ENCODE data around the gene RHBDD3.

RHBDD3 gene

GRCh38 chr22:29215012-29215860 lies 52.5 kb downstream of the RHBDD3 start:
- Histone ChIP-seq H3K9ac (ENCODE audit: low read depth, low read length, poor library complexity) (no peak overlapping the region), H3K14ac (ENCODE audit: low read length) (no peak overlapping the region), H3K27ac (replicated peaks; ENCODE audit: low read length) (no peak overlapping the region), H4K8ac (ENCODE audit: low read depth, low read length) (no peak overlapping the region), H2BK12ac (ENCODE audit: low read length) (no peak overlapping the region), H4K91ac (ENCODE audit: low read depth, low read length, poor library complexity) (no peak overlapping the region), H3K4me3 (ENCODE audit: low read length in 2 of 2) (no peak overlapping the region), H3K36me3 (replicated peaks in 1 of 2; ENCODE audit: control insufficient read depth in 2 of 2, insufficient read depth in 2 of 2, low read length in 2 of 2) (peaks cover 2 to 46% of the 10 kb centered on the region in 2 donors), H2AFZ (ENCODE audit: low read length) (no peak overlapping the region), H3K18ac (ENCODE audit: low read length) (peak overlapping the region; percentile 21), H2BK120ac (ENCODE audit: low read depth, low read length) (no peak overlapping the region), H3K4me2 (ENCODE audit: insufficient read depth, low read length, poor library complexity, severe bottlenecking) (no peak overlapping the region), H2BK15ac (ENCODE audit: low read length) (no peak overlapping the region), H3K4me1 (ENCODE audit: control insufficient read depth in 2 of 2, insufficient read depth in 1 of 2, low read depth in 1 of 2, low read length in 2 of 2) (peaks cover 5 to 25% of the 10 kb centered on the region in 2 donors), H3K4ac (ENCODE audit: low read length) (no peak overlapping the region), H3K27me3 (ENCODE audit: control insufficient read depth in 3 of 3, insufficient read depth in 3 of 3, low read depth in 1 of 3, low read length in 3 of 3) (peaks cover 0 to 3% (median 0%) of the 10 kb centered on the region in 3 experiments), H3K9me3 (replicated peaks in 1 of 2; ENCODE audit: control insufficient read depth in 2 of 2, insufficient read depth in 1 of 2, low read depth in 1 of 2, low read length in 2 of 2) (peaks cover 0 to 3% of the 10 kb centered on the region in 2 donors), H3K23ac (ENCODE audit: low read depth, low read length, poor library complexity) (no peak overlapping the region), H3K79me1 (ENCODE audit: low read depth, low read length) (peaks cover 7% of the 10 kb centered on the region), H2BK5ac (ENCODE audit: low read length) (no peak overlapping the region), H2AK5ac (ENCODE audit: low read depth, low read length) (no peak overlapping the region)
- WGBS, 2 donors (ENCODE audit: extremely low coverage in 2 of 2, insufficient read length in 2 of 2, insufficient replicate concordance in 1 of 2), result no CpG with 5 or more reads among the region's 14 CpGs
- no peak for DNase-seq (ENCODE audit: low spot score)

- Histone ChIP-seq H2BK15ac (ENCODE audit: low read length) (no peak overlapping the region), H4K91ac (ENCODE audit: low read depth, low read length, poor library complexity) (no peak overlapping the region), H3K79me1 (ENCODE audit: low read depth, low read length) (peaks cover 7% of the 10 kb centered on the region), H3K27ac (replicated peaks; ENCODE audit: low read length) (no peak overlapping the region), H3K18ac (ENCODE audit: low read length) (peak overlapping the region; percentile 48), H2BK120ac (ENCODE audit: low read depth, low read length) (peak overlapping the region; percentile 47), H3K4me1 (ENCODE audit: control insufficient read depth in 2 of 2, insufficient read depth in 1 of 2, low read depth in 1 of 2, low read length in 2 of 2) (peaks cover 11 to 29% of the 10 kb centered on the region in 2 donors), H3K4me2 (ENCODE audit: insufficient read depth, low read length, poor library complexity, severe bottlenecking) (no peak overlapping the region), H2BK12ac (ENCODE audit: low read length) (no peak overlapping the region), H3K27me3 (ENCODE audit: control insufficient read depth in 3 of 3, insufficient read depth in 3 of 3, low read depth in 1 of 3, low read length in 3 of 3) (peaks cover 0 to 3% (median 0%) of the 10 kb centered on the region in 3 experiments), H3K4me3 (ENCODE audit: low read length in 2 of 2) (no peak overlapping the region), H3K14ac (ENCODE audit: low read length) (no peak overlapping the region), H3K9me3 (replicated peaks in 1 of 2; ENCODE audit: control insufficient read depth in 2 of 2, insufficient read depth in 1 of 2, low read depth in 1 of 2, low read length in 2 of 2) (peaks cover 0 to 3% of the 10 kb centered on the region in 2 donors), H4K8ac (ENCODE audit: low read depth, low read length) (no peak overlapping the region), H3K4ac (ENCODE audit: low read length) (no peak overlapping the region), H3K9ac (ENCODE audit: low read depth, low read length, poor library complexity) (peak overlapping the region; percentile 38), H2AK5ac (ENCODE audit: low read depth, low read length) (no peak overlapping the region), H3K23ac (ENCODE audit: low read depth, low read length, poor library complexity) (peak overlapping the region; percentile 19), H2BK5ac (ENCODE audit: low read length) (no peak overlapping the region), H2AFZ (ENCODE audit: low read length) (no peak overlapping the region), H3K36me3 (replicated peaks in 1 of 2; ENCODE audit: control insufficient read depth in 2 of 2, insufficient read depth in 2 of 2, low read length in 2 of 2) (peaks cover 2 to 42% of the 10 kb centered on the region in 2 donors)
- DNase-seq (ENCODE audit: low spot score), result no peak
- no CpG with 5 or more reads among the region's 6 CpGs for WGBS, 2 donors (ENCODE audit: extremely low coverage in 2 of 2, insufficient read length in 2 of 2, insufficient replicate concordance in 1 of 2)
Observed at GRCh38 chr22:29214232-29214631, 53.5 kb downstream of the RHBDD3 start.

- no peak for DNase-seq (ENCODE audit: low spot score)
- H3K4me1 ChIP-seq (ENCODE audit: control insufficient read depth in 2 of 2, insufficient read depth in 1 of 2, low read depth in 1 of 2, low read length in 2 of 2), result peaks cover 14 to 28% of the 10 kb centered on the region in 2 donors
- H3K79me1 ChIP-seq (ENCODE audit: low read depth, low read length), result peaks cover 7% of the 10 kb centered on the region
Observed at GRCh38 chr22:29213493-29213892, 54.3 kb downstream of the RHBDD3 start.

GRCh38 chr22:29212743-29213142 lies 55.0 kb downstream of the RHBDD3 start:
- no peak overlapping the region for H3K4ac ChIP-seq (ENCODE audit: low read length)
- H3K14ac ChIP-seq (ENCODE audit: low read length), result no peak overlapping the region
- peaks cover 0 to 3% (median 0%) of the 10 kb centered on the region in 3 experiments for H3K27me3 ChIP-seq (ENCODE audit: control insufficient read depth in 3 of 3, insufficient read depth in 3 of 3, low read depth in 1 of 3, low read length in 3 of 3)
- H3K9ac ChIP-seq (ENCODE audit: low read depth, low read length, poor library complexity), result no peak overlapping the region
- H2BK15ac ChIP-seq (ENCODE audit: low read length), result no peak overlapping the region
- WGBS, 2 donors (ENCODE audit: extremely low coverage in 2 of 2, insufficient read length in 2 of 2, insufficient replicate concordance in 1 of 2), result no CpG with 5 or more reads among the region's 11 CpGs
- no peak overlapping the region for H3K27ac ChIP-seq (replicated peaks; ENCODE audit: low read length)
- H3K79me1 ChIP-seq (ENCODE audit: low read depth, low read length), result peaks cover 7% of the 10 kb centered on the region
- H3K18ac ChIP-seq (ENCODE audit: low read length), result no peak overlapping the region
- no peak overlapping the region for H2AK5ac ChIP-seq (ENCODE audit: low read depth, low read length)
- no peak overlapping the region for H2BK120ac ChIP-seq (ENCODE audit: low read depth, low read length)
- H3K23ac ChIP-seq (ENCODE audit: low read depth, low read length, poor library complexity), result no peak overlapping the region
- peaks cover 0 to 3% of the 10 kb centered on the region in 2 donors for H3K9me3 ChIP-seq (replicated peaks in 1 of 2; ENCODE audit: control insufficient read depth in 2 of 2, insufficient read depth in 1 of 2, low read depth in 1 of 2, low read length in 2 of 2)
- no peak overlapping the region for H2BK5ac ChIP-seq (ENCODE audit: low read length)
- no peak overlapping the region for H3K4me2 ChIP-seq (ENCODE audit: insufficient read depth, low read length, poor library complexity, severe bottlenecking)
- H4K8ac ChIP-seq (ENCODE audit: low read depth, low read length), result no peak overlapping the region
- no peak for DNase-seq (ENCODE audit: low spot score)
- no peak overlapping the region for H2AFZ ChIP-seq (ENCODE audit: low read length)
- H3K4me1 ChIP-seq (ENCODE audit: control insufficient read depth in 2 of 2, insufficient read depth in 1 of 2, low read depth in 1 of 2, low read length in 2 of 2), result peaks cover 21 to 28% of the 10 kb centered on the region in 2 donors
- H3K4me3 ChIP-seq (ENCODE audit: low read length in 2 of 2), result no peak overlapping the region
- H2BK12ac ChIP-seq (ENCODE audit: low read length), result no peak overlapping the region
- H3K36me3 ChIP-seq (replicated peaks in 1 of 2; ENCODE audit: control insufficient read depth in 2 of 2, insufficient read depth in 2 of 2, low read length in 2 of 2), result peaks cover 2 to 34% of the 10 kb centered on the region in 2 donors
- no peak overlapping the region for H4K91ac ChIP-seq (ENCODE audit: low read depth, low read length, poor library complexity)

More at GRCh38 chr22:29213493-29213892, 54.3 kb downstream of the RHBDD3 start:
- H3K14ac ChIP-seq (ENCODE audit: low read length), result no peak overlapping the region
- H2BK12ac ChIP-seq (ENCODE audit: low read length), result no peak overlapping the region
- no peak overlapping the region for H4K8ac ChIP-seq (ENCODE audit: low read depth, low read length)
- H2AFZ ChIP-seq (ENCODE audit: low read length), result no peak overlapping the region
- WGBS, 2 donors (ENCODE audit: extremely low coverage in 2 of 2, insufficient read length in 2 of 2, insufficient replicate concordance in 1 of 2), result no CpG with 5 or more reads among the region's 9 CpGs
- H4K91ac ChIP-seq (ENCODE audit: low read depth, low read length, poor library complexity), result no peak overlapping the region
- peaks cover 0 to 3% of the 10 kb centered on the region in 2 donors for H3K9me3 ChIP-seq (replicated peaks in 1 of 2; ENCODE audit: control insufficient read depth in 2 of 2, insufficient read depth in 1 of 2, low read depth in 1 of 2, low read length in 2 of 2)
- H2BK5ac ChIP-seq (ENCODE audit: low read length), result no peak overlapping the region
- H3K4ac ChIP-seq (ENCODE audit: low read length), result no peak overlapping the region
- no peak overlapping the region for H3K23ac ChIP-seq (ENCODE audit: low read depth, low read length, poor library complexity)
- H3K4me2 ChIP-seq (ENCODE audit: insufficient read depth, low read length, poor library complexity, severe bottlenecking), result no peak overlapping the region
- no peak overlapping the region for H3K9ac ChIP-seq (ENCODE audit: low read depth, low read length, poor library complexity)
- no peak overlapping the region for H3K27ac ChIP-seq (replicated peaks; ENCODE audit: low read length)
- H2BK120ac ChIP-seq (ENCODE audit: low read depth, low read length), result no peak overlapping the region
- no peak overlapping the region for H3K4me3 ChIP-seq (ENCODE audit: low read length in 2 of 2)
- H2BK15ac ChIP-seq (ENCODE audit: low read length), result no peak overlapping the region
- peak overlapping the region; percentile 15 for H3K18ac ChIP-seq (ENCODE audit: low read length)
- H3K27me3 ChIP-seq (ENCODE audit: control insufficient read depth in 3 of 3, insufficient read depth in 3 of 3, low read depth in 1 of 3, low read length in 3 of 3), result peaks cover 0 to 3% (median 0%) of the 10 kb centered on the region in 3 experiments
- H3K36me3 ChIP-seq (replicated peaks in 1 of 2; ENCODE audit: control insufficient read depth in 2 of 2, insufficient read depth in 2 of 2, low read length in 2 of 2), result peaks cover 2 to 37% of the 10 kb centered on the region in 2 donors
- H2AK5ac ChIP-seq (ENCODE audit: low read depth, low read length), result no peak overlapping the region

Data from neuronal stem cell (in vitro differentiated cells).